Superior temporal gyrus (tissue), 1 donor: Measurements from ENCODE around the gene ABTB1.

Experiments
- DNase-seq: peaks from one replicate; pipeline ENCODE4 v3.0.0-alpha.2; 2016; ENCODE audit errors: extremely low spot score

ABTB1 gene

DNA sequence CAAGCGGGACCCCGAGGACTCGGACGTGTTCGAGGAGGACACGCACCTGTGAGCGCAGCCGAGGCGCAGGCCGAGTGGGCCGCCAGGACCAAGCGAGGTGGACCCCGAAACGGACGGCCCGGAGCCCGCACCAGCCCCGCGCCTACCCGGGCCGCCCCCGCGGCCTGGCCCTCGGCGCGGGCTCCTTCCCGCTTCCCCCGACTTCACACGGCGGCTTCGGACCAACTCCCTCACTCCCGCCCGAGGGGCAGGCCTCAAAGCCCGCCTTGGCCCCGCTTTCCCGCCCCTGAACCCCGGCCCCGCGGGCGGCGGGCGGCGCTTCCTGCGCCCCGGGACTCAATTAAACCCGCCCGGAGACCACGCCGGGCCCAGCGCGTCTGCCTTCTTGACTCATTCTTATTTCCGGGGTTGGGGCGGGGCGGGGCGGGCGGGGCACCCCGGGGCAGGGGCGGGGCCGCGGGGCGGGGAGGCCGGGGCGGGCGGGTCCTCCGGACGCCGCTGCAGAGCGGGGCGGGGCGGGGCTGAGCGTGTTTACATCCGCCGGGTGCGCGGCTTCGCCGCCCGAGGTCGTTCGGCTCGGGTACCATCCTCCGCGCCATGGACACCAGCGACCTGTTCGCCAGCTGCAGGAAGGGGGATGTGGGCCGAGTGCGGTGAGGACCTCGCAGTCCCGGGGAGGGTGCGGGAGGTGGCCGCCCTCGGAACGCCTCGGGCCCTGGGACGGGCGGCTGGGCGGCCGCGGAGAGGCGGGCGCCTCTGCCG lies at the start of gene ABTB1:
TSS of gene ABTB1 (plus strand) at position 524 of the 762 bp plus-strand sequence. CDS start at position 598, 74 bp downstream.
- DNase-seq, result peak; percentile 66

- no peak for DNase-seq
Observed at GRCh38 chr3:127624063-127624462, 48.7 kb upstream of the ABTB1 start.

DNA sequence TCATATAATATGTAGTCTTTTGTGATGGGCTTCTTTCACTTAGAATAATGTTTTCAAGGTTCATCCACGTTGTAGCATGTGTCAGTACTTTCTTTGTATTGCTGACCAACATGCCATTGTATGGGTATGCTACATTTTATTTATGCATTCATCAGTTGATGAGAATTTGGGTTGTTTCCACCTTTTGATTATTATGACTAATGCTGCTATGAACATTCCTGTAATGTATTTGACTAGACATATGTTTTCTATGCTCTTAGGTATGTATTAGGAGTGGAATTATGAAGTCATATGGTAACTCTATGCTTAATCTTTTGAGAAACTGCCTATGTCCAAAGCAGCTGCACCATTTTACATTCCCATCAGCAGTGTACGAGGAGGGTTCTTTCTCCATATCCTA lies 46.9 kb upstream of the ABTB1 start:
- no peak for DNase-seq

DNA sequence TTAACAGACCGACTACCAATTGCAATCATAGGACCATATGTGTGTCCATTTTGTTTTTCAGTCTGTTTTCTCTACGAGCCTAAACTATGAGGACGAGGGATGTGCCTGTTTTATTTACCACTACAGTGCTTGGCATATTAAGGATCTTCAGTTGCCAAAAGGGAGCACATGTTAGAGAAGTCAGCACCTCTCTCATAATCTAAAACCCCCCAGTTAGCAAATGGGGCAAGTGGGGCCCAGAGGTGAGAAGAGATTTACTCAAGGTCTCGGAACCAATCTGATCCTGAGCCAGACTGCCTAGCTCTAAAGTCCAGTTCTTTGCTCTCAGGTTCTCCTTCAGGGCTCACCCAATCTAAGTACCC lies 44.3 kb upstream of the ABTB1 start:
- DNase-seq, result no peak

- DNase-seq, result peak; percentile 47
Observed at GRCh38 chr3:127628788-127629466, 43.8 kb upstream of the ABTB1 start, which contains the start of gene PODXL2. Gene PODXL2, plus strand, starts transcription at chr3:127629185. Its CDS starts 35 bp downstream, at chr3:127629220.

DNA sequence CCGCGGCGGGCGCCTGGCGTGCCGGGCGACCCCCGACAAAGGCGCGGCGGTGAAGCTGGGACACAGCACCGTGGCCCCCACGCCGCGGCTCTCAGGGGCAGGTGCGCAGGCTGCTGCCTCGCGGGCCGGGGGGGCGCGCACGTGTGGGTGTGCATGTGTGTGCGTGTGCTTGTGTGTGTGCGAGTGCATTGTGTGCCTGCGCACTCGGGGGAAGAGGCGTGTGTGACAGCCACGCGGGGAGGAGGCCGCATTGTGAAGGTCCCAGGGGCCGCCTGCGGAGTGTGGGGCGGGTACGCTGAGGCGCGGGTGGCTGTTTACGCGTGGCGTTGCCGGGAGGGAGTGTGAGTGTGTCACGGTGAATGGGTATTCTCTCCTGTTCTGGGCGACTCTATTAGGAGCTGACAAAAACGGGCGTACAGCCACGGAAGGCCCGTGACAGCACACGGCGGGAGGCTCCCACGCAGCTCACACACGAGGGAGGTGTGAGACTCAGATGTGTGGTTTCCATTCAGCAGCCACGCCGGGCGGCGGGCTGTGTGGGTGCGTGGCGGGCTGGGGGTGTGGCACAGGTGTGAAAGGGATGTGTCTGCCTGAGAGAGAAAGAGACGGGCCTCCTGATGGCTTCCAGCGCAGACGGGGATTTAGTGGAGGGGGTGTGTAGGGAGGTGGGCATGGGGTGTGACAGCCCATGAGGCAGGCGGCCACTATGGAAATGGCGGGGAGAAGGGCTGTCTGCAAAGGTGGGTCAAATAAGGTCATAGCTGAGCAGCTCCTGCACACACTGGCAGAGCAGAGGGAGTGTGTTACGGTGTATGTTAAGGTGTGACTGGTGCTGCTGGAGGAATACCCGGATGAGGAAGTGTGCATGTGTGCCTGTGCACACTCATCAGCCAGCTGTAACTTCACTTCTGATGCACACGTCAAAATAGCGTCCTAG lies 43.0 kb upstream of the ABTB1 start:
- no peak for DNase-seq

GRCh38 chr3:127630811-127631714 lies 41.7 kb upstream of the ABTB1 start:
- no peak for DNase-seq

DNA sequence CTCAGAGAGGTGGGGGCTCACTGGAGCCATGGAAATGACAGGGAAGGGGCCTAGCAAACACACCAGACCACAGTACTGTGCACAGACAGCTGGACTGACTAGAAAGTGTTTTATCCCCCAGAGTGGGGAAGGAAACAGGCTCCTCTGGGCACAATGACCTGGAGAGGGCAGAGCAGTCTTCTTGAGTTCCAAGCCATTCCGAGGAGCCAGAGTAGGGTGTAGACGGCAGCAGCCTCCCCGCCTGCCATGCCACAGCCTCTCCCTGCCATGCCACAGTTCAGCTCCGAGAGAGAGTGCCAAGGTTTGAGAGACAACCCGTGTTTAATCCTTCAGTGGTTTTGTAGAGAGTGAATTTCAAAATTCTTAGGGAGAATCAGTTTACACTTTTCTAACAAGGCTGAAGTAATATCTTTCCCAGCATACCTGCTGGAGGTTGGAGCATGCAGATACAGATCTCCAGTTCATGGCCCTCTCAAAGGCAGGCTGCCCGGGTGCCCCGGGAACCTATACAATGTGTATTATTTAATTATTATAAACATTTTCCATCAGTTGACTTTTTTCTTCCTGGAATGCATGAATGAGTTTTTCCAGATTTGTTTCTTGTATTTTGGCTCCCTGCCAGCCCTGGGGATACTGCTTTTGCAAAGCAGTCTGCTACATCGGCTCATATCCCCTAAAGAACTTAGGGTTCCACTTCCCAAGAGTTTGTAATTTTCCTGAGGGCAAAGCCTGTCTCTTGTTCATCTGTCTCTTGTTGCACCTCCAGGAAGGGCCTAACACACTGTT lies 40.5 kb upstream of the ABTB1 start:
- DNase-seq, result no peak

DNA sequence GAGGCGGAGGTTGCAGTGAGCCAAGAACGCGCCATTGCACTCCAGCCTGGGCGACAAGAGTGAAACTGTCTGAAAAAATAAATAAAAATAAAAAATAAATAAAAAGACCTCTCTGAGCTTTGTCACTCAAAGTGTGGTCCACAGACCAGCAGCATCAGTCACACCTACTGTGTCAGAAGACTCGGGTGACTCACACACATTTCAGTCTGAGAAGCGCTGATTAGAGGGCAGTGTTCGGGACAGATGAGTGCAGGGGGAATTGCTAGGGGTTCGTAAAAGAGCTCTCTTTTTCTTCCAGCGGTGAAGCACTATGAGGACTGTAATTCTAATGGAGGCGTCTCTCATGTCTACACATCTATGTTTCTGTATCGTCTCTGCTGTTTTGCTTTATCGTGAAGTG lies 38.1 kb upstream of the ABTB1 start:
- DNase-seq, result no peak

GRCh38 chr3:127637546-127637945 lies 35.2 kb upstream of the ABTB1 start:
- no peak for DNase-seq

DNA sequence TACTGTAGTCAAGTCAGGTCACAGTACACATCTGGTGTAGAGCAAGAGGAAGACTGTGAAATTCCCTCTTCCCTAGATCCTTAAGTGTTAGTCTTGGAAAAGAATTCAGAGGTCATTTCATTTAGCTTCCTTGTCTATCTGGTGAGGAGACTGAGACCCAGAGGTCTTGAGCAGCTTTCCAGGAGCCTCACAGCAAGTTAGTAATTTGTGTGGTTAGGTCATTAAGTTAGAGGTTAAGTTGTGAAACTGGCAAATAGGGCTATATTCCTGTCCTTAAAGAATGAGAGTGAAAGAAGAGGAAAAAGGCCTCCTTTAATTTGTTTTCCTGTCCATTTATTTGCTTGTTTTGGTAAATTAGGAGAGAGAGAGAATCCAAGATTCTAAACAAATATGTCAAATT lies 34.8 kb upstream of the ABTB1 start:
- DNase-seq, result no peak

DNA sequence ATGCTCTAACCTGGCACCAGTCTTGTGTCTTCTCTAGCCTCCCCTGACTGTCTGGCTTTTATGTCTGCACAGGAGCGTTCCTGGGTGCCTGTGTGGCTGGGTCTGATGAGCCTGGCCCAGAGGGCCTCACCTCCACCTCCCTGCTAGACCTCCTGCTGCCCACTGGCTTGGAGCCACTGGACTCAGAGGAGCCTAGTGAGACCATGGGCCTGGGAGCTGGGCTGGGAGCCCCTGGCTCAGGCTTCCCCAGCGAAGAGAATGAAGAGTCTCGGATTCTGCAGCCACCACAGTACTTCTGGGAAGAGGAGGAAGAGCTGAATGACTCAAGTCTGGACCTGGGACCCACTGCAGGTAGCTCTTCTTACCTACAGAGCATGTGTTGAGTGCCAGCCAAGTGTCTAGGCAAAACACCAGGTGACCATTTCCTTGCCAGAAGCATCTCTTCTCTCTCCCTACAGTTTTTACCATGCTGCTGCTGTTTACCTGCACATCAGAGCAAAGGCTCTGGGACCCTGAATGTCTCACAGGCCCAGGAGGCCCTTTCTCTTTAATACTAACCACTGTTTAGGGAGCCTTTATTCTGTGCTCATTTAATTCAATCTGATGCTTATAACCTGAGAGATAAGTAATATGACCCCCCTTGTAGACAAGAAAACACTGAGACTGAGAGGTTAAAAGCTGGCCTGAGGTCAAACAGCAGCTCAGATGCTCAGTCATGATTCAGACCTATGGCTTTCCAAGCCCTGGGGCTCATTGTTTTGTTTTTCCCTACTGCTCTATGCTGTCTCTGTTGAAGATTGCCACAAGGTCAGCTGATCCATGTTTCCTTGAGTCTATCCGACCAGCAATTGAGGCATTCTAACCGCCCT lies 33.3 kb upstream of the ABTB1 start:
- DNase-seq, result no peak

DNA sequence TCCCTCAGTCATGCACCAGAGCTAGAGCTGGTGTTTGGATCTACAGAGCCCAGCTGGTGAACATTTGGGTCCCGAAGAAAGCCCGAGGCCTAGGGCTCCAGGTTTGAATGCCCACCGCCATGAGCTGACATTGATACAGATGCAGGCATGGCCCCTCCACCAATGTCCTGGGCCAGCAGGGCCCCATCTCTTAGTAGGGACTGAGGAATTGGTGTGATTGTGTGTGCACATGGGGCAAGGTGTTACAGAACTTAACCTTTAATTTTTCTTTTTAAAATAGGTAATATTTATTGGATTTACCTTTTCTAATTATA lies 32.8 kb upstream of the ABTB1 start:
- DNase-seq, result no peak

DNA sequence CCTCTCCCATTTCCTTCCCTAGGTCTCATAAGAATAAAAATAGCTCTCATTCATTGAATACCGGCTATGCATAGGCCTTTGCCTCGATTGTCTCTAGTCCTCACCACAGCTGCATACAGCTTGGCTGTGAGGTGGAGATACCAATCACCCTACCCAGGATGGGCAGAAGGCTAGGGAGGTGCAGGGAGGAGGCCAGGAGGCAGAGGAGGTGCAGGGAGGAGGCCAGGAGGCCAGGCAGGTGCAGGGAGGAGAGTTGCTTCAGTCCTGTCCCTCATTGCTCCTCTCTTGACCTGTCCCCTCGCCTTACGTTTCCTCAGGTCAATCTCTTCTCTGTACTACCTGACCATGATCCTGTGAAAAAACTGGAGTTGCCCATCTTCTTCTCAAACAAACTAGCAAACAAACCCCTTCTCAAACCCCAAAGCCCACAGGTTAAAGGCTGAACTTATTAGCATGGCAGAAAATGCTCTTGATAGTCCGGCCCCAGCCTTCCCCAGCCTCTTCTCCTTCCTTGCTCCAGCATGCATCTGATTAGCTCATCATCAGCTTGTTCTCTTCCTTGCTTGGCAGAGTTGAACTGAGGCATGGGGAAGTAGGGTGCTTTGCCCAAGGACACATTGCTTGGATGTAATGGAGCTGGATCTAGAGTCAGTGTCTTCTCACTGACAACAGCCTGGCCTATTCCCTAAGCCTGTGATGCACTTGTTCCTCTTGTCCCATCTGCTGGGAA lies 27.9 kb upstream of the ABTB1 start:
- DNase-seq, result no peak

- DNase-seq, result no peak
Observed at GRCh38 chr3:127645371-127646015, 27.3 kb upstream of the ABTB1 start.

DNA sequence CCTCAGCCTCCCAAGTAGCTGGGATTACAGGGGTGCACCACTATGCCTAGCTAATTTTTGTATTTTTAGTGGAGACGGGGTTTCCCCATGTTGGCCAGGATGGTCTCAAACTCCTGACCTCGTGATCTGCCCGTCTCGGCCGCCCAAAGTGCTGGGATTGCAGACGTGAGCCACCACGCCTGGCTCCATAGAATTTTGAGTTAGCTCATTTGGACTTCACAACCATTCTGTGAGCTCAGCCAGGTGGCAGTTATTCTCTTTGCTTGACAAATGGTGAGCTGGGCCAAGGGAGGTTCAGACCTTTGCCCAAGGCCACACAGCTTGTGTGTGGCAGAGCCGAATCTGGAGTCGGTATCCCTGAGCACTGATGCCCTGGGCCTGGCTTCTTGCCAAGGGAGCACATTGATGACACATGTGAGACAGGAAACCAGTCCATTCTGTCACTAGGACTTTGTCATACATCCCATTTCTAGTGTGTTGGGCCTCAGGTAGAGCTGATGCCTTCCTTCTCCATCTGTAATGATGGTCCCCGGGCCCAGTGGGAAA lies 26.2 kb upstream of the ABTB1 start:
- DNase-seq, result no peak

DNA sequence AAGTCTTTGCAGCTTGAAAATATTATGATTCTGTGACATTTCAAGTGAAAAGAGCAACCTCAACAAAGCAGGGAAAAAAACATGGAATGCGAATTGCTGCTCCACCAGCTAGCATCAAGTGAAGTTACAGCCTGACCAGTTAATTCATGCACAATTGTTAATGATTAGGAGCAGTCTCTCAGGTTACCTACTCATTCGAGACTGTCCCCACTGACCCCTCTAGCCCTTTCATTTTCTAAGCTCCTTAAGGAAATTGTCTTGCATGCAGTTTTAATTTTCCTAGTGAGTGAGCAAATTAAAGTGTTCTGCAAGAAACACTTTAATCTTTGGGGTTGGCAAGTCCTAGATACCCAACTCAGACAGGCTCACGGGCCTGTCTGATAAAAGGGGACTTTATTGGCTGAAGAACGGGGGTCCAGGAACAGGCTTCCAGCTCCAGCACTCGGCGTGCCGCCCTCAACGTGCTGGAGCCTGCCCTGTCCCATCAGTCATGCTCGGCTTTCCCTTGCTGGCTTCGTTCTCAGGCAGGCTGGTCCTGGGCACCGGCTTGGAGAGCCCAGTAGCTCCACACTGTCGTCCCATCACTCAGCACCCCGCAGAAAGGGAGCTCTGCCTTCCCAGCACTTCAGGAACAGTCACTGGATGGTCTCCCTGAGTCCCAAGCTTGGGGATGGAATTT lies 25.4 kb upstream of the ABTB1 start:
- DNase-seq, result no peak

GRCh38 chr3:127647845-127648204 lies 24.9 kb upstream of the ABTB1 start:
- no peak for DNase-seq
